Measurements from ENCODE around the gene HSPB1. TPM values are rescaled to one million over a fixed set of nuclear protein-coding genes. Genes with fewer than 3 reads are reported as not detected.

Gene HSPB1
- total and polyA plus RNA-seq, 2 of the 13 experiments (the other 11 are each of a cell fraction or from before 2014, with no cell fraction given), result 21.0 to 38.6 TPM

- no peak for TF ChIP-seq ZNF512B (CRISPR knock-in tag; IDR thresholded peaks at IDR 0.05; ENCODE audit: borderline replicate concordance)
- TF ChIP-seq ZNF407 (CRISPR knock-in tag; IDR thresholded peaks at IDR 0.05; ENCODE audit: not compliant biosample characterization), result no peak
- TF ChIP-seq NBN (conservative IDR thresholded peaks at IDR 0.05), result no peak
- no peak; the same call in 1 of the 2 replicates for TF ChIP-seq ELF3 (CRISPR knock-in tag; IDR thresholded peaks at IDR 0.05)
- TF ChIP-seq ZNF841 (CRISPR knock-in tag; IDR thresholded peaks at IDR 0.05; ENCODE audit: borderline replicate concordance), result no peak
- TF ChIP-seq NFE2L1 (CRISPR knock-in tag; IDR thresholded peaks at IDR 0.05; ENCODE audit: borderline replicate concordance), result no peak
- TF ChIP-seq KDM3A (CRISPR knock-in tag; IDR thresholded peaks at IDR 0.05; ENCODE audit: low read depth), result no peak
- no peak for TF ChIP-seq ESRRA (CRISPR knock-in tag; IDR thresholded peaks at IDR 0.05; ENCODE audit: low read depth)
- no peak for TF ChIP-seq ZFP41 (CRISPR knock-in tag; IDR thresholded peaks at IDR 0.05; ENCODE audit: borderline replicate concordance)
- TF ChIP-seq ZNF687 (CRISPR knock-in tag; IDR thresholded peaks at IDR 0.05), result peak; percentile 98
- TF ChIP-seq ZBTB21 (CRISPR knock-in tag; IDR thresholded peaks at IDR 0.05), result no peak
- peak; percentile 31 for TF ChIP-seq ZNF878 (CRISPR knock-in tag; IDR thresholded peaks at IDR 0.05)
Observed at GRCh38 chr7:76302347-76303201, at the start of gene HSPB1 (continued).

Measured in HepG2 (cell line).